Fibroblast of the aortic adventitia (primary cell): ENCODE data around the gene POLA2. TPM values are rescaled to one million over a fixed set of nuclear protein-coding genes. Genes with fewer than 3 reads are reported as not detected.

Experiments used
- DNase-seq: peaks from one replicate; pipeline ENCODE4 v3.0.0-alpha.2; 2010; ENCODE audit warnings: low read depth
- H3K4me3 ChIP-seq: 2 replicates; pipeline ENCODE4 v1.5.1; 2011; ENCODE audit warnings: low read depth, mild to moderate bottlenecking, control low read depth, low read length, moderate library complexity
- CTCF ChIP-seq: IDR thresholded peaks from 2 replicates; pipeline ENCODE4 v1.5.1; 2011; ENCODE audit warnings: mild to moderate bottlenecking, low read length, control low read depth, inconsistent platforms; ENCODE audit not compliant: insufficient read depth
- total RNA-seq: library from RNA; depleted of rRNA; stranded (reverse); fragments of >200 nt; gene quantifications from 2 replicates; pipeline ENCODE4 v1.2.3, GENCODE V29; 2012; ENCODE audit warnings: low replicate concordance

POLA2 gene
- total RNA-seq, 1 donor, result 32.4 TPM

GRCh38 chr11:65301491-65302329 is 39.9 kb downstream of the POLA2 start:
- no peak for TF ChIP-seq CTCF
- no peak overlapping the region for H3K4me3 ChIP-seq
- no peak for DNase-seq

GRCh38 chr11:65303555-65303954 is 41.8 kb downstream of the POLA2 start:
- no peak for TF ChIP-seq CTCF
- no peak overlapping the region for H3K4me3 ChIP-seq
- DNase-seq, result no peak

- no peak overlapping the region for H3K4me3 ChIP-seq
- TF ChIP-seq CTCF, result no peak
- no peak for DNase-seq
These were observed 42.3 kb downstream of the POLA2 start for GRCh38 chr11:65304110-65304509.

GRCh38 chr11:65304613-65305012 is 42.9 kb downstream of the POLA2 start:
- DNase-seq, result no peak
- no peak overlapping the region for H3K4me3 ChIP-seq
- no peak for TF ChIP-seq CTCF

- H3K4me3 ChIP-seq, result no peak overlapping the region
- TF ChIP-seq CTCF, result no peak
- no peak for DNase-seq
These were observed 43.9 kb downstream of the POLA2 start for GRCh38 chr11:65305501-65306268.

- DNase-seq, result no peak
- TF ChIP-seq CTCF, result no peak
- H3K4me3 ChIP-seq, result no peak overlapping the region
These were observed 45.8 kb downstream of the POLA2 start for GRCh38 chr11:65307298-65308229.
